Measurements from ENCODE around the gene HAPLN2. TPM values are rescaled to one million over a fixed set of nuclear protein-coding genes. Genes with fewer than 3 reads are reported as not detected.

Gene HAPLN2
- total RNA-seq, 2 donors from 2014 or later, result 6.1 to 10.2 TPM

DNA sequence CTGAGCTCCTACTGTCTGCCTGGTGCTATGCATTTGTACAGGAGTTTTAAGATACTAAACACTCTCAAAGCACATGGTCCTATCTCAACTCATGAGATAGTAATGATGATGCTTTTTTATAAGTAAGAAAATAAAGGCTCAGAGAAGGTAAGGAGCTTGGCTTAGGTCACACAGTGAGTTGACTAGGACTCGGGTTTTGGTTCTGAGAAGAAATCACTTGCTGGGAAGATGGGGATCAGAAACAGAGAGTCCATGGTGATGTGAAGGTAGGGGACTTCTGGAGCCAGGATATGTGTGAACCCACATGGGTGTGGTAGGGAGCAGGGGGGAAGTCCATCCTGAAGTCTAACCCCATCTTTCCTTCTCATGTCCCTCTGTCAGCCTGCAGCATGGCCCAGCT lies 26.5 kb downstream of the HAPLN2 start:
- WGBS, result 90% methylated on average over 1 of the region's 1 CpG
- Histone ChIP-seq H3K36me3 (no peaks in the 10 kb centered on the region), H3K27ac (no peak overlapping the region), H3K9me3 (no peaks in the 10 kb centered on the region), H3K4me3 (no peak overlapping the region), H3K4me1 (replicated peaks) (no peaks in the 10 kb centered on the region), H3K27me3 (replicated peaks; ENCODE audit: insufficient read depth) (peaks cover 20% of the 10 kb centered on the region)
- intact Hi-C loops (cut with DNase I), result no loop called here
- no peak for DNase-seq (ENCODE audit: low spot score)
- no peak for TF ChIP-seq POLR2AphosphoS5 (IDR thresholded peaks at IDR 0.05)
- TF ChIP-seq POLR2A (IDR thresholded peaks at IDR 0.05), result no peak
- TF ChIP-seq, protein P1, sequence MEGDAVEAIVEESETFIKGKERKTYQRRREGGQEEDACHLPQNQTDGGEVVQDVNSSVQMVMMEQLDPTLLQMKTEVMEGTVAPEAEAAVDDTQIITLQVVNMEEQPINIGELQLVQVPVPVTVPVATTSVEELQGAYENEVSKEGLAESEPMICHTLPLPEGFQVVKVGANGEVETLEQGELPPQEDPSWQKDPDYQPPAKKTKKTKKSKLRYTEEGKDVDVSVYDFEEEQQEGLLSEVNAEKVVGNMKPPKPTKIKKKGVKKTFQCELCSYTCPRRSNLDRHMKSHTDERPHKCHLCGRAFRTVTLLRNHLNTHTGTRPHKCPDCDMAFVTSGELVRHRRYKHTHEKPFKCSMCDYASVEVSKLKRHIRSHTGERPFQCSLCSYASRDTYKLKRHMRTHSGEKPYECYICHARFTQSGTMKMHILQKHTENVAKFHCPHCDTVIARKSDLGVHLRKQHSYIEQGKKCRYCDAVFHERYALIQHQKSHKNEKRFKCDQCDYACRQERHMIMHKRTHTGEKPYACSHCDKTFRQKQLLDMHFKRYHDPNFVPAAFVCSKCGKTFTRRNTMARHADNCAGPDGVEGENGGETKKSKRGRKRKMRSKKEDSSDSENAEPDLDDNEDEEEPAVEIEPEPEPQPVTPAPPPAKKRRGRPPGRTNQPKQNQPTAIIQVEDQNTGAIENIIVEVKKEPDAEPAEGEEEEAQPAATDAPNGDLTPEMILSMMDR (IDR thresholded peaks at IDR 0.05), result no peak

DNA sequence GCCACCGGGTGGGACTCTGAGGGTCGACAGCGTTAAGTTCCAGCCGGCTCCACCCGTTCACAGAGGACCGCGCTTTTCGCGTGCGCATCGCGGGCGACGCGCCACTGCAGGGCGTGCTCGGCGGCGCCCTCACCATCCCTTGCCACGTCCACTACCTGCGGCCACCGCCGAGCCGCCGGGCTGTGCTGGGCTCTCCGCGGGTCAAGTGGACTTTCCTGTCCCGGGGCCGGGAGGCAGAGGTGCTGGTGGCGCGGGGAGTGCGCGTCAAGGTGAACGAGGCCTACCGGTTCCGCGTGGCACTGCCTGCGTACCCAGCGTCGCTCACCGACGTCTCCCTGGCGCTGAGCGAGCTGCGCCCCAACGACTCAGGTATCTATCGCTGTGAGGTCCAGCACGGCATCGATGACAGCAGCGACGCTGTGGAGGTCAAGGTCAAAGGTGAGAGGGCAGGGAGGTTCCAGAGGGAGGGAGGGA lies 27.6 kb downstream of the HAPLN2 start:
- intact Hi-C loops (cut with DNase I), result no loop called here
- H3K4me1 ChIP-seq (replicated peaks), result no peaks in the 10 kb centered on the region
- H3K27ac ChIP-seq, result no peak overlapping the region
- peaks cover 14% of the 10 kb centered on the region for H3K27me3 ChIP-seq (replicated peaks; ENCODE audit: insufficient read depth)
- no peak overlapping the region for H3K4me3 ChIP-seq
- TF ChIP-seq, protein P1 (IDR thresholded peaks at IDR 0.05), result no peak
- TF ChIP-seq POLR2AphosphoS5 (IDR thresholded peaks at IDR 0.05), result no peak
- no peak for TF ChIP-seq POLR2A (IDR thresholded peaks at IDR 0.05)
- 18% methylated on average over 30 of the region's 51 CpGs for WGBS
- no peaks in the 10 kb centered on the region for H3K9me3 ChIP-seq
- DNase-seq (ENCODE audit: low spot score), result no peak
- H3K36me3 ChIP-seq, result no peaks in the 10 kb centered on the region

DNA sequence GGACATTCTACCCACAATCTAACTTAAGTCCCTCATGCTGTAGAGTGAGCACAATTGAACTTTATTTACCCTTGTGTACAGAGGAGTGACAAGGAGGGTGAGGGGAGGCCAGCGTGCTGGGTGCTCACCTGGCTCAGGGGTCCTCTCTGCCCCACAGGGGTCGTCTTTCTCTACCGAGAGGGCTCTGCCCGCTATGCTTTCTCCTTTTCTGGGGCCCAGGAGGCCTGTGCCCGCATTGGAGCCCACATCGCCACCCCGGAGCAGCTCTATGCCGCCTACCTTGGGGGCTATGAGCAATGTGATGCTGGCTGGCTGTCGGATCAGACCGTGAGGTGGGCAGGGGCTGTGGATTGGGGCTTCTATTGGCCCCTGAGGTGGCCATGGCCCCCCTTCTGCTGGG lies 28.1 kb downstream of the HAPLN2 start:
- TF ChIP-seq POLR2AphosphoS5 (IDR thresholded peaks at IDR 0.05) (no peak), POLR2A (IDR thresholded peaks at IDR 0.05) (no peak)
- TF ChIP-seq, protein P1 (IDR thresholded peaks at IDR 0.05), result no peak
- Histone ChIP-seq H3K4me3 (no peak overlapping the region), H3K27me3 (replicated peaks; ENCODE audit: insufficient read depth) (peaks cover 9% of the 10 kb centered on the region), H3K4me1 (replicated peaks) (no peaks in the 10 kb centered on the region), H3K27ac (no peak overlapping the region), H3K36me3 (no peaks in the 10 kb centered on the region), H3K9me3 (no peaks in the 10 kb centered on the region)
- intact Hi-C loops (cut with DNase I), result no loop called here
- WGBS, result 71% methylated on average over 10 of the region's 10 CpGs
- no peak for DNase-seq (ENCODE audit: low spot score)

DNA sequence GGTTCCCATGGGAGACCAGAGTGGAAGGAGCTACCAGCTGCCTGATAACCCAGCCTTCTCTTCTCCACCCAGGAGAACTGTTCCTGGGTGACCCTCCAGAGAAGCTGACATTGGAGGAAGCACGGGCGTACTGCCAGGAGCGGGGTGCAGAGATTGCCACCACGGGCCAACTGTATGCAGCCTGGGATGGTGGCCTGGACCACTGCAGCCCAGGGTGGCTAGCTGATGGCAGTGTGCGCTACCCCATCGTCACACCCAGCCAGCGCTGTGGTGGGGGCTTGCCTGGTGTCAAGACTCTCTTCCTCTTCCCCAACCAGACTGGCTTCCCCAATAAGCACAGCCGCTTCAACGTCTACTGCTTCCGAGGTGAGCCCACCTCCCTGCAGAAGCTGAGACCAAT lies 29.3 kb downstream of the HAPLN2 start:
- Histone ChIP-seq H3K9me3 (no peaks in the 10 kb centered on the region), H3K27me3 (replicated peaks; ENCODE audit: insufficient read depth) (peaks cover 9% of the 10 kb centered on the region), H3K27ac (no peak overlapping the region), H3K4me3 (no peak overlapping the region), H3K36me3 (no peaks in the 10 kb centered on the region), H3K4me1 (replicated peaks) (no peaks in the 10 kb centered on the region)
- WGBS, result 84% methylated on average over 7 of the region's 10 CpGs
- intact Hi-C loops (cut with DNase I), result no loop called here
- TF ChIP-seq POLR2AphosphoS5 (IDR thresholded peaks at IDR 0.05) (no peak), POLR2A (IDR thresholded peaks at IDR 0.05) (no peak)
- TF ChIP-seq, protein P1 (IDR thresholded peaks at IDR 0.05), result no peak
- DNase-seq (ENCODE audit: low spot score), result no peak

DNA sequence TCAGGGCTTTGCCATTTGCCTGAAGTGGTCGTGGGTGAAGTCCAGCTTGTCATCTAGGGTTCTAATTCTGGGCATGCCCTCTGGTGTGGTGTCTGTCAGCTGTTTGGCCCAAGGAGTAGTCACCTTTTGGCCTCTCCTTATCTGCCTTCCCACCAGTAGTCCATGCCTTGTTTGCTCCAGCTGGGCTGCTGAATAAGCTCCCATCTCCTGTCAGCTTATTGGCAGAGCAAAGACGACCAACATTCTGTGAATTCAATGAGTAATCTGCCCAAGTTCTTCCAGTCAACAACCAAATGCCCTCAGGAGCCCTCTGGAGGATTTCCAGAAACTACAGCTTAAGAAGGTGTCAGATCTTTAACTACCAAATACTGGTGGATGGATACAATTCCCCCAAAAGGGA lies 29.7 kb downstream of the HAPLN2 start:
- Histone ChIP-seq H3K4me1 (replicated peaks) (no peaks in the 10 kb centered on the region), H3K36me3 (no peaks in the 10 kb centered on the region), H3K4me3 (no peak overlapping the region), H3K27me3 (replicated peaks; ENCODE audit: insufficient read depth) (peaks cover 9% of the 10 kb centered on the region), H3K9me3 (no peaks in the 10 kb centered on the region), H3K27ac (no peak overlapping the region)
- TF ChIP-seq POLR2A (IDR thresholded peaks at IDR 0.05), result no peak
- TF ChIP-seq, protein P1 (IDR thresholded peaks at IDR 0.05), result no peak
- TF ChIP-seq POLR2AphosphoS5 (IDR thresholded peaks at IDR 0.05), result no peak
- no peak for DNase-seq (ENCODE audit: low spot score)
- intact Hi-C loops (cut with DNase I), result no loop called here
- WGBS, result 13% methylated on average over 2 of the region's 2 CpGs

Data from prostate gland (tissue), 2 donors.